DND-41 (cell line): Measurements from ENCODE around the gene SUN3.

Experiments
- CTCF ChIP-seq: IDR thresholded peaks from 2 replicates; pipeline ENCODE4 v1.5.1; 2012; ENCODE audit warnings: borderline replicate concordance, low read length, moderate library complexity, mild to moderate bottlenecking; ENCODE audit not compliant: poor library complexity, severe bottlenecking; ENCODE audit errors: extremely low read depth
- EZH2 ChIP-seq: IDR thresholded peaks from 3 replicates; pipeline ENCODE4 v1.6.1; 2012; ENCODE audit warnings: borderline replicate concordance, low read depth, mild to moderate bottlenecking, moderate library complexity, low read length, inconsistent platforms; ENCODE audit not compliant: severe bottlenecking

DNA sequence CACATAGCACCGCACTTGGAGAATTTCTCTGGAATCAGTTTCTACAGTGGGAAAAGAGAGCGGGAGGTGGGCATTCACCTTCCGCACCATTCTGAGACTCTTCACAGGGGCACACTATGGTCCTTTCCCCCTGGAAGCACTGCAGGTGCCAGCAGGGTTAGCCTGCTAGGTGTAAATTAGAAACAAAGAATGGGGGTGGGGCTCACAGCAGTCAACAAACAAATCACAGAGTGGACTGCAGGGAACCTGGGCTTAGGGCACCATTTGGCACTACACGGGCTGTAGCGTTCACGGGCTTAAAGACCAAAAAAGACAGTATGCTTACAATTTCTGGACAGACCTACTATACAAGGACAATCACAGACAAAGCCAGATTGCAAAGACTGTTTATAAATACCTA lies 72.7 kb downstream of the SUN3 start:
- TF ChIP-seq CTCF (no peak), EZH2 (no peak)
